K562 (cell line): Measurements from ENCODE around the gene ZNF805. TPM values are rescaled to one million over a fixed set of nuclear protein-coding genes. Genes with fewer than 3 reads are reported as not detected.
A peak's percentile ranks its signal among the peaks of the same experiment; 100 is the strongest.

Source experiments
- ATAC-seq: fragments of 200-7000 bp; cut with Tn5 transposase; 3 replicates; pipeline ENCODE4 v1.9.1; 2020; ENCODE audit warnings: moderate library complexity
- BruUV-seq: library from RNA; stranded (reverse); fragments of 400-500 nt; replicated peaks from 2 replicates; lab custom pipeline; 2021; lab: Mats Ljungman, UMichigan
- CTCF ChIA-PET: fragments of 300-600 bp; formaldehyde crosslinking; extraction: SDS; loops from one replicate; lab custom pipeline; 2021; ENCODE audit warnings: low intra/inter-chr PET ratio; lab: Yijun Ruan, JAX
- POLR2A ChIA-PET: fragments of 300-600, 350-650 bp; sonication (Branson Sonifier 250); formaldehyde crosslinking; extraction: SDS; loops from one replicate; lab custom pipeline; 2021; ENCODE audit warnings: antibody characterized with exemption, inconsistent platforms; lab: Yijun Ruan, JAX
- DNase-seq, 4 experiments: peaks; one replicate each; pipeline versions ENCODE4 v3.0.0 to v3.0.0-alpha.2; 2011 to 2018; ENCODE audit warnings: low spot score in 3 of 4, mixed read lengths in 3 of 4; ENCODE audit errors: extremely low read depth in 1 of 4
- FAIRE-seq: peaks from 2 replicates; lab custom pipeline; 2011; peaks lifted over from hg19 to GRCh38; lab: Jason Lieb, UNC
- H2AFZ ChIP-seq: 2 replicates; pipeline ENCODE4 v1.6.0; 2011; ENCODE audit warnings: low read depth, low read length, control low read depth, inconsistent platforms
- H3K27ac ChIP-seq: fragments of 200-600 bp; 3 replicates; pipeline ENCODE4 v1.8.0; 2011; ENCODE audit warnings: low read depth, mild to moderate bottlenecking, control low read depth, inconsistent platforms, low read length, moderate library complexity, mixed read lengths; ENCODE audit errors: extremely low read depth
- H3K27me3 ChIP-seq, 2 experiments: fragments of 300-600 bp in 1 of 2; 2 replicates in 1 of 2; 3 replicates in 1 of 2; pipeline versions ENCODE4 v1.6.0 to v1.8.0; 2011; ENCODE audit warnings: inconsistent platforms in 2 of 2, low read length in 2 of 2, mild to moderate bottlenecking in 1 of 2, mixed read lengths in 1 of 2, moderate library complexity in 1 of 2; ENCODE audit not compliant: control insufficient read depth in 2 of 2, insufficient read depth in 2 of 2
- H3K36me3 ChIP-seq: fragments of 300-600 bp; 3 replicates; pipeline ENCODE4 v1.8.0; 2011; ENCODE audit warnings: mild to moderate bottlenecking, low read length, inconsistent platforms; ENCODE audit not compliant: control insufficient read depth, insufficient read depth
- H3K4me1 ChIP-seq, 2 experiments: fragments of 200-600 bp in 1 of 2; replicated peaks in 1 of 2; 2 replicates in 1 of 2; 3 replicates in 1 of 2; pipeline versions ENCODE4 v1.5.1 to v1.8.0; 2011; ENCODE audit warnings: inconsistent platforms in 2 of 2, low read length in 2 of 2, mild to moderate bottlenecking in 1 of 2, mixed read lengths in 1 of 2, moderate library complexity in 1 of 2; ENCODE audit not compliant: control insufficient read depth in 2 of 2, insufficient read depth in 2 of 2
- H3K4me2 ChIP-seq: 2 replicates; pipeline ENCODE4 v1.6.1; 2011; ENCODE audit warnings: low read length, control low read depth, inconsistent platforms, mixed read lengths; ENCODE audit not compliant: insufficient read depth
- H3K4me3 ChIP-seq: fragments of 200-600 bp; sonication (generic), shearing (Covaris generic); 2 replicates; pipeline ENCODE4 v1.5.1; 2016; ENCODE audit warnings: control low read depth, inconsistent platforms
- H3K79me2 ChIP-seq: fragments of 200-600 bp; 3 replicates; pipeline ENCODE4 v1.8.0; 2011; ENCODE audit warnings: low read length, inconsistent platforms; ENCODE audit not compliant: control insufficient read depth, insufficient read depth
- H3K9ac ChIP-seq, 2 experiments: 2 replicates each; pipeline versions ENCODE4 v1.6.0 to v1.6.1; 2011; ENCODE audit warnings: low read depth in 2 of 2, low read length in 2 of 2, control low read depth in 1 of 2, inconsistent platforms in 1 of 2, mild to moderate bottlenecking in 1 of 2, mixed read lengths in 1 of 2; ENCODE audit not compliant: insufficient read depth in 1 of 2
- H3K9me1 ChIP-seq: one replicate; pipeline ENCODE4 v1.6.0; 2011; ENCODE audit warnings: inconsistent platforms, mild to moderate bottlenecking, low read length, moderate library complexity; ENCODE audit not compliant: control insufficient read depth, insufficient read depth
- H3K9me3 ChIP-seq: replicated peaks from 2 replicates; pipeline ENCODE4 v1.5.1; 2011; ENCODE audit warnings: low read depth, low read length, inconsistent platforms; ENCODE audit not compliant: control insufficient read depth, insufficient read depth
- H4K20me1 ChIP-seq: replicated peaks from 2 replicates; pipeline ENCODE4 v1.6.1; 2011; ENCODE audit warnings: low read length, inconsistent platforms, mixed read lengths; ENCODE audit not compliant: control insufficient read depth, insufficient read depth
- CHD1 ChIP-seq: fragments of 200-600 bp; sonication (generic); IDR thresholded peaks from one replicate; pipeline ENCODE4 v1.6.1; 2012; ENCODE audit warnings: mild to moderate bottlenecking, moderate library complexity, low read length, inconsistent platforms
- KHSRP ChIP-seq: fragments of 450-650 bp; IDR thresholded peaks from 2 replicates; pipeline ENCODE4 v1.6.1; 2017
- NFIC ChIP-seq: fragments of 450-650 bp; IDR thresholded peaks from 2 replicates; pipeline ENCODE4 v1.6.1; 2017; ENCODE audit warnings: mild to moderate bottlenecking, inconsistent platforms
- SPI1 ChIP-seq: IDR thresholded peaks from 2 replicates; pipeline ENCODE4 v1.6.1; 2011; ENCODE audit warnings: low read depth, low read length, control low read depth, borderline replicate concordance
- SRF ChIP-seq, 2 experiments: fragments of 250-450, 450-650 bp in 1 of 2; sonication (Bioruptor Pico) in 1 of 2; sonication (generic) in 1 of 2; formaldehyde crosslinking; IDR thresholded peaks; 2 replicates each; pipeline versions ENCODE4 v1.5.0 to v1.5.1; 2020 to 2022; ENCODE audit warnings: mild to moderate bottlenecking in 1 of 2, missing genetic modification reagents in 1 of 2
- ZMIZ1 ChIP-seq, 2 experiments: fragments of 150-350 bp in 1 of 2; IDR thresholded peaks; 2 replicates each; pipeline ENCODE4 v1.6.1; 2012 to 2016; ENCODE audit warnings: low read depth in 2 of 2, low read length in 2 of 2, mild to moderate bottlenecking in 1 of 2, moderate library complexity in 1 of 2
- WGBS: fragments of 100-300 bp; shearing (Covaris generic); methylation state at CpG from one replicate; pipeline ENCODE4 v1.1.6; 2016; ENCODE audit warnings: low coverage, mixed read lengths; ENCODE audit not compliant: insufficient coverage; ENCODE audit errors: missing lambda C conversion rate; 5-methylcytosine and 5-hydroxymethylcytosine counted together
- in situ Hi-C: fragments of 300-500 bp; cut with MboI; formaldehyde crosslinking; loops from 4 replicates; pipeline ENCODE4 v1.15.0; 2018; ENCODE audit warnings: inconsistent platforms, mixed read lengths
- intact Hi-C: fragments of 100-400 bp; cut with micrococcal nuclease; formaldehyde crosslinking; loops from 2 replicates; pipeline ENCODE4 v1.14.2; 2022
- polyA plus RNA-seq, 8 experiments: library from polyadenylated mRNA; depleted of rRNA in 4 of 8; stranded (reverse) in 5 of 8; unstranded in 3 of 8; fragments of >200 nt; fragmentation: Nextera tagmentation in 2 of 8; fragmentation: Illumina TruSeq in 1 of 8; extraction: Ambion mirVana in 2 of 8; extraction: Trizol in 1 of 8; gene quantifications; 2 replicates each; pipeline versions ENCODE4 v1.2.1 to v1.2.3, GENCODE V29; 2011 to 2014; ENCODE audit warnings: inconsistent platforms in 1 of 8, missing spikeins in 1 of 8
- total RNA-seq, 7 experiments: library from RNA; depleted of rRNA in 6 of 7; stranded (reverse); fragments of >200 nt in 6 of 7; fragmentation: Illumina TruSeq in 2 of 7; extraction: Trizol in 2 of 7; gene quantifications; 2 replicates each; pipeline versions ENCODE4 v1.2.1 to v1.2.3, GENCODE V29; 2011 to 2021; ENCODE audit warnings: low replicate concordance in 1 of 7
- TF ChIP-seq, protein P1 (sequence below): sonication (generic); formaldehyde crosslinking; IDR thresholded peaks from 2 replicates; pipeline ENCODE4 v1.8.0; 2022; ENCODE audit warnings: missing genetic modification reagents, mild to moderate bottlenecking, borderline replicate concordance

ZNF805 gene
- total and polyA plus RNA-seq, 9 of the 15 experiments (the other 6 are each of a cell fraction or from before 2014, with no cell fraction given) = 0.32 to 6.7 (median 3.9) TPM

DNA sequence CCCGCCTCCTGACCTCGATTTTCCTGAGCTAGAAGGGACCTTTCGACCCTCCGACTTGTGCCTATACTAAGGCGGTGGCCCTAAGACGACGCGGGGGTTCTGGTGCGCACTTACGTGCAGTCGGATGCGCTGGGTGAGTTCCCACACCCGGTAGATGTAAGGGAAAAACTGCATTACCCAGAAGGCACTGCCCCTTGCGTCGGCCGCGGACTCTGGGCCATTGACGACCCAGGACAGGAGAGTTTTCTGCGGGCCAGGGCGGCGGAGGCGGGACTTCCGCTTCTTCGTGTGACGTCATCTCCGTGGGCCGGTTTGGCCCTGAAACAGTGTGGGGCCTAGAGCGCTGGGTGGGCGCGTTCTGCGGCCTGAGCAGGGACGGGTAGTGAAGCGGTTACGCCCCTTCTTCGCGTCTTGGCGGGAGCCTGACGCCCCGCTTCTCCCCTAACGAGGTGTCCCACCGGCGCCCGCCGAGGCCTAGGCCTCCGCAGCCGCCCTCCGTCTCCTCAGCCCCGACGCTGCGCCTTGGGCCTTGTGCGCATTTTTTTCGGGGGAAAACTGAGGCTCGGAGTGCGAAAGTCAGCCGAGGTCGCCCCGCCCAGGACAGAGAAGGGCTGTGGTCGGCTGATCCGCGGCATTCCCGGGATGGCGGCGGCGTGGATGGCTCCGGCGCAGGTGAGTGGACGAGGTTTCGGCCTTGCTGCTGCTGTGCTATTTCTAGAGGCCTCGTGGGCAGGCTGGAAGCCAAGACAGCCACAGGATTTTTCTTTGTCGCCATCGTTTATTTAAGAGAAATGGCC lies 39.9 kb downstream of the ZNF805 start, which contains the start of gene ZNF460 (continued):
- 0 out of 4 replicates have a peak, but pooled peaks of 1 of the 2 experiments have one; percentile 25 for TF ChIP-seq ZMIZ1 (IDR thresholded peaks at IDR 0.05; ENCODE audit: low read depth in 2 of 2, low read length in 2 of 2)
- TF ChIP-seq CHD1 = no peak

DNA sequence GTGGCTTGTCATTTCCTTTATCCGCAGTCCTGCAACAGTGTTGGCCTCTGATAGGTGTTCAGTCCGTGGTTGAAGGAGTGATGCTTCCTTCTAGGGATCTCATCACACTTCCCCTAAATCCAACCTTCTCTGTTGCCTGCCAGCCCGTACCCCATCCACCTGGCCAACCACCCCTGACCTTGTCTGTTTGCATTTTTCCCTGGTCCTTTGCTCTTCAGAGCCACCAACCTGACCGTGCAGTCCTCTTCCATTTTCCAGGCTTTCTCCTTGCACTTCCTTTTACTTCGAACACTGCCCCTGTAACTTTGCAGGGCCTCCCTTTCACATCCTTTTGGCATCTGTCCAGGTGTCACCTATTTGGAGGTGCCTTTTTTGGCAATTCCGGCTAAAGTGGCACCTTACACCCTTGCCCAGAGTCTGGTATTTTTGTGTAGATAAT lies 40.5 kb downstream of the ZNF805 start:
- BruUV-seq = no TSS peak
- TF ChIP-seq KHSRP = no peak
- TF ChIP-seq NFIC = peak; percentile 87
- TF ChIP-seq SPI1 = peak; percentile 64
- TF ChIP-seq, protein P1, sequence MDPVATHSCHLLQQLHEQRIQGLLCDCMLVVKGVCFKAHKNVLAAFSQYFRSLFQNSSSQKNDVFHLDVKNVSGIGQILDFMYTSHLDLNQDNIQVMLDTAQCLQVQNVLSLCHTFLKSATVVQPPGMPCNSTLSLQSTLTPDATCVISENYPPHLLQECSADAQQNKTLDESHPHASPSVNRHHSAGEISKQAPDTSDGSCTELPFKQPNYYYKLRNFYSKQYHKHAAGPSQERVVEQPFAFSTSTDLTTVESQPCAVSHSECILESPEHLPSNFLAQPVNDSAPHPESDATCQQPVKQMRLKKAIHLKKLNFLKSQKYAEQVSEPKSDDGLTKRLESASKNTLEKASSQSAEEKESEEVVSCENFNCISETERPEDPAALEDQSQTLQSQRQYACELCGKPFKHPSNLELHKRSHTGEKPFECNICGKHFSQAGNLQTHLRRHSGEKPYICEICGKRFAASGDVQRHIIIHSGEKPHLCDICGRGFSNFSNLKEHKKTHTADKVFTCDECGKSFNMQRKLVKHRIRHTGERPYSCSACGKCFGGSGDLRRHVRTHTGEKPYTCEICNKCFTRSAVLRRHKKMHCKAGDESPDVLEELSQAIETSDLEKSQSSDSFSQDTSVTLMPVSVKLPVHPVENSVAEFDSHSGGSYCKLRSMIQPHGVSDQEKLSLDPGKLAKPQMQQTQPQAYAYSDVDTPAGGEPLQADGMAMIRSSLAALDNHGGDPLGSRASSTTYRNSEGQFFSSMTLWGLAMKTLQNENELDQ = no peak
- TF ChIP-seq SRF (CRISPR knock-in tag; IDR thresholded peaks at IDR 0.05) = peak in 1 of 2 experiments; percentile 45; a peak in 1 of 4 replicates
- Histone ChIP-seq H3K4me1 (peaks cover 0 to 14% of the 10 kb centered on the region in 2 experiments; a peak in 3 of 5 replicates), H3K9ac (peak overlapping the region; percentile 95 to 99), H3K4me3 (peak overlapping the region; percentile 67), H3K36me3 (peaks cover 43% of the 10 kb centered on the region; the same call in 2 of the 3 replicates), H3K9me1 (peaks cover 4% of the 10 kb centered on the region), H3K9me3 (no peaks in the 10 kb centered on the region), H4K20me1 (peaks cover 14% of the 10 kb centered on the region; the same call in 1 of the 2 replicates), H3K27ac (peak overlapping the region; percentile 99), H3K79me2 (peaks cover 62% of the 10 kb centered on the region), H3K27me3 (no peaks in the 10 kb centered on the region), H2AFZ (0 out of 2 replicates have a peak overlapping the region, but pooled peaks have one; percentile 95), H3K4me2 (peak overlapping the region; percentile 97)
- intact Hi-C loops = loop anchor here (1.0 to 5.0 kb wide), 2 partner anchors 39 to 154 kb away; partner anchors contain the start of genes ZNF749 and ZNF805
- in situ Hi-C loops = no loop called here
- ChIA-PET POLR2A (no interaction called here), CTCF (interaction anchor here (0.7 kb wide), 1 partner anchor 570 kb away, joined by 3 read pairs; no protein-coding TSS in a partner anchor)
- FAIRE-seq (no peak), ATAC-seq (no peak), DNase-seq (peak in 1 of 4 experiments; percentile 37)
- WGBS = 3% methylated on average over 6 of the region's 6 CpGs
